Keratinocyte (primary cell): ENCODE results near the gene TNS1.

Experiments
- EZH2 ChIP-seq: IDR thresholded peaks from one replicate; pipeline ENCODE4 v1.6.1; 2012; ENCODE audit warnings: inconsistent platforms, mild to moderate bottlenecking, low read length, moderate library complexity
- TF ChIP-seq, protein P1 (sequence below), 3 experiments: IDR thresholded peaks in 1 of 3; conservative IDR thresholded peaks in 1 of 3; optimal IDR thresholded peaks in 1 of 3; 2 replicates in 2 of 3; 3 replicates in 1 of 3; pipeline versions ENCODE3 to v1.5.1; 2011; ENCODE audit warnings: low read length in 3 of 3, mild to moderate bottlenecking in 3 of 3, moderate library complexity in 2 of 3, control low read depth in 1 of 3, inconsistent platforms in 1 of 3; ENCODE audit not compliant: insufficient read depth in 2 of 3; ENCODE audit errors: extremely low read depth in 1 of 3

DNA sequence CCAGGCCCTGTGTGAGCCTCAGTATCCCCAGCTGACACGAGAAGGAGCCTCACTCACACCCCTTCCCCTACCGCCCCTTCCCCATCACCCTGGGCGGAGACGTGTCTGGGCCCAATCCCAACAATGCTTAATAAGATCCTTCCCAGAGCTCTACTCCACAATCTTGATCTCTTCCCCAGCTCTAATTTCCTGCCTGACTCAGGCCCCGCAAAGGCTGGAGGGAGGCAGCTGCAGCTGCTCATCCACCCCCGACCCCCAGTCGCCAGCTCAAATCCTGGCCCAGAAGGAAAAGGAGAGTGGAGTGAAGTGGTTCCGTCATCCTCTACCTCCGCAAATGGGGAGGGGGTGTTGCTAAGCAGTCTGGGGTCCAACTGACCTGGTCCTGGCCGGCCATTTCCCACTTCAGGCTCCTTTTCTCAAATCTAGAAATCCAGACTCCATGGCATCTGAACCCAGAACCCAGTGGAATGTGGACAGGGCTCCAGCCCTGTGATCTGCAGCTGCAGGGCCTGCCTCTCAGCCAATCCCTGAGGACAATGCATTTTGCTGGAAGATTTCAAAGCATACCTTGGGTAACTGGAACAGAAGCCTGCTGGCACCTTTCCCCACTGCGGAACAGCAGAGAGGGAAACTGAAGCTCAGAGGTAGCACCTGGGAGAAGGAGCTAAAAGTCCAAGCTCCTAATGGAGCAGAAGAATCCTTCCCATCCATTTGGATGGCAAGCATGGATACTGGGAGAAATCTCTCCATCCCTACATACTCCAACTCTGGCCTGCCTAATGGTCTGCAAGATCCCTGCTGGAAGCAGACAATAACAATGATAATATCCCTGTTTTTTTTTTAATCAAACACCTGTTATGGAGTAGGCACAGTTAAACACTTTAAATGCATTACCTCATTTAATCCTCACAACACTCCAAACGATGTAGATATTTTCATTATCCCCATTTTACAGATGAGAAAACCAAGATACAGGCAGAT lies 5.6 kb upstream of the TNS1 start:
- TF ChIP-seq, protein P1, sequence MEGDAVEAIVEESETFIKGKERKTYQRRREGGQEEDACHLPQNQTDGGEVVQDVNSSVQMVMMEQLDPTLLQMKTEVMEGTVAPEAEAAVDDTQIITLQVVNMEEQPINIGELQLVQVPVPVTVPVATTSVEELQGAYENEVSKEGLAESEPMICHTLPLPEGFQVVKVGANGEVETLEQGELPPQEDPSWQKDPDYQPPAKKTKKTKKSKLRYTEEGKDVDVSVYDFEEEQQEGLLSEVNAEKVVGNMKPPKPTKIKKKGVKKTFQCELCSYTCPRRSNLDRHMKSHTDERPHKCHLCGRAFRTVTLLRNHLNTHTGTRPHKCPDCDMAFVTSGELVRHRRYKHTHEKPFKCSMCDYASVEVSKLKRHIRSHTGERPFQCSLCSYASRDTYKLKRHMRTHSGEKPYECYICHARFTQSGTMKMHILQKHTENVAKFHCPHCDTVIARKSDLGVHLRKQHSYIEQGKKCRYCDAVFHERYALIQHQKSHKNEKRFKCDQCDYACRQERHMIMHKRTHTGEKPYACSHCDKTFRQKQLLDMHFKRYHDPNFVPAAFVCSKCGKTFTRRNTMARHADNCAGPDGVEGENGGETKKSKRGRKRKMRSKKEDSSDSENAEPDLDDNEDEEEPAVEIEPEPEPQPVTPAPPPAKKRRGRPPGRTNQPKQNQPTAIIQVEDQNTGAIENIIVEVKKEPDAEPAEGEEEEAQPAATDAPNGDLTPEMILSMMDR (optimal IDR thresholded peaks at IDR 0.05 in 1 of 3, IDR thresholded peaks at IDR 0.05 in 1 of 3, conservative IDR thresholded peaks at IDR 0.05 in 1 of 3; ENCODE audit: extremely low read depth in 1 of 3, insufficient read depth in 2 of 3, low read length in 3 of 3), result no peak
- no peak for TF ChIP-seq EZH2
